ENCODE results near the gene UAP1L1. TPM values are rescaled to one million over a fixed set of nuclear protein-coding genes. Genes with fewer than 3 reads are reported as not detected.

Gene UAP1L1
- total and polyA plus RNA-seq, 2 of the 8 experiments (the other 6 are each of a cell fraction or from before 2014, with no cell fraction given): 2.0 to 5.4 TPM

DNA sequence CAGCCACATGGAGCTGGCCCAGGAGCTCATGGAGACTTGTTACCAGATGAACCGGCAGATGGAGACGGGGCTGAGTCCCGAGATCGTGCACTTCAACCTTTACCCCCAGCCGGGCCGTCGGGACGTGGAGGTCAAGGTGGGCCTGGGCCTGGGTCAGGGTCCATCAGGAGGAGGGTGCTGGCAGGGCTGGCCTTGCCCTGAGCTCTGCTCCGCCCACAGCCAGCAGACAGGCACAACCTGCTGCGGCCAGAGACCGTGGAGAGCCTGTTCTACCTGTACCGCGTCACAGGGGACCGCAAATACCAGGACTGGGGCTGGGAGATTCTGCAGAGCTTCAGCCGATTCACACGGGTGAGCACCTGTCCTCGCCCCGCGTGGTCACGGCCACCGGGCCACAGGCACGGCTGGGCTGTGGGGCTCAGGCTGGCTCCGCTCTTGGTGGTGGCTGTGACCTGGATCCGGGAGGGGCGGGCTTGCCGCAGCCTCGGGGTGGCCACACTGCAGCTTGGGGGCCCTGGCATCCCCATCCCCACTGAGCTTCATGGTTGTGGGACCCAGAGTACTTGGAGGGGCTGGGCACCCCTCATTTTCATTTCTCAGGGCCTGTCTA lies 30.1 kb downstream of the UAP1L1 start (continued):
- TF ChIP-seq TAF7 (optimal IDR thresholded peaks at IDR 0.05; ENCODE audit: borderline replicate concordance, low read depth, low read length) (no peak), CREB1 (IDR thresholded peaks at IDR 0.05) (no peak)
- TF ChIP-seq, protein P1, sequence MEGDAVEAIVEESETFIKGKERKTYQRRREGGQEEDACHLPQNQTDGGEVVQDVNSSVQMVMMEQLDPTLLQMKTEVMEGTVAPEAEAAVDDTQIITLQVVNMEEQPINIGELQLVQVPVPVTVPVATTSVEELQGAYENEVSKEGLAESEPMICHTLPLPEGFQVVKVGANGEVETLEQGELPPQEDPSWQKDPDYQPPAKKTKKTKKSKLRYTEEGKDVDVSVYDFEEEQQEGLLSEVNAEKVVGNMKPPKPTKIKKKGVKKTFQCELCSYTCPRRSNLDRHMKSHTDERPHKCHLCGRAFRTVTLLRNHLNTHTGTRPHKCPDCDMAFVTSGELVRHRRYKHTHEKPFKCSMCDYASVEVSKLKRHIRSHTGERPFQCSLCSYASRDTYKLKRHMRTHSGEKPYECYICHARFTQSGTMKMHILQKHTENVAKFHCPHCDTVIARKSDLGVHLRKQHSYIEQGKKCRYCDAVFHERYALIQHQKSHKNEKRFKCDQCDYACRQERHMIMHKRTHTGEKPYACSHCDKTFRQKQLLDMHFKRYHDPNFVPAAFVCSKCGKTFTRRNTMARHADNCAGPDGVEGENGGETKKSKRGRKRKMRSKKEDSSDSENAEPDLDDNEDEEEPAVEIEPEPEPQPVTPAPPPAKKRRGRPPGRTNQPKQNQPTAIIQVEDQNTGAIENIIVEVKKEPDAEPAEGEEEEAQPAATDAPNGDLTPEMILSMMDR (IDR thresholded peaks at IDR 0.05; ENCODE audit: control extremely low read depth in 1 of 3, insufficient read depth in 1 of 3, low read depth in 1 of 3, low read length in 3 of 3): no peak
